PC-3 (cell line): ENCODE measurements around the gene AGAP1.

Experiments used
- EZH2phosphoT487 ChIP-seq: fragments of 300-600 bp; sonication (generic); IDR thresholded peaks from 2 replicates; pipeline ENCODE4 v1.6.1; 2018; ENCODE audit warnings: mild to moderate bottlenecking, antibody characterized with exemption, low read length, borderline replicate concordance
- TF ChIP-seq, protein P1 (sequence below): fragments of 300-600 bp; sonication (generic); conservative IDR thresholded peaks from 2 replicates; pipeline ENCODE4 v1.5.1; 2017; ENCODE audit warnings: antibody characterized with exemption, low read depth, mild to moderate bottlenecking, low read length

GRCh38 chr2:235472443-235472842 is 21.4 kb upstream of the AGAP1 start:
- TF ChIP-seq, protein P1, sequence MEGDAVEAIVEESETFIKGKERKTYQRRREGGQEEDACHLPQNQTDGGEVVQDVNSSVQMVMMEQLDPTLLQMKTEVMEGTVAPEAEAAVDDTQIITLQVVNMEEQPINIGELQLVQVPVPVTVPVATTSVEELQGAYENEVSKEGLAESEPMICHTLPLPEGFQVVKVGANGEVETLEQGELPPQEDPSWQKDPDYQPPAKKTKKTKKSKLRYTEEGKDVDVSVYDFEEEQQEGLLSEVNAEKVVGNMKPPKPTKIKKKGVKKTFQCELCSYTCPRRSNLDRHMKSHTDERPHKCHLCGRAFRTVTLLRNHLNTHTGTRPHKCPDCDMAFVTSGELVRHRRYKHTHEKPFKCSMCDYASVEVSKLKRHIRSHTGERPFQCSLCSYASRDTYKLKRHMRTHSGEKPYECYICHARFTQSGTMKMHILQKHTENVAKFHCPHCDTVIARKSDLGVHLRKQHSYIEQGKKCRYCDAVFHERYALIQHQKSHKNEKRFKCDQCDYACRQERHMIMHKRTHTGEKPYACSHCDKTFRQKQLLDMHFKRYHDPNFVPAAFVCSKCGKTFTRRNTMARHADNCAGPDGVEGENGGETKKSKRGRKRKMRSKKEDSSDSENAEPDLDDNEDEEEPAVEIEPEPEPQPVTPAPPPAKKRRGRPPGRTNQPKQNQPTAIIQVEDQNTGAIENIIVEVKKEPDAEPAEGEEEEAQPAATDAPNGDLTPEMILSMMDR: no peak
- TF ChIP-seq EZH2phosphoT487: no peak
